Endothelial cell (in vitro differentiated cells): ENCODE results near the gene MFSD6. TPM values are rescaled to one million over a fixed set of nuclear protein-coding genes. Genes with fewer than 3 reads are reported as not detected.

ENCODE experiments used
- DNase-seq: peaks from one replicate; pipeline ENCODE4 v3.0.0; 2021; ENCODE audit warnings: low spot score
- H3K27ac Mint-ChIP-seq: one replicate; pipeline ENCODE4 v1.8.0; 2021; ENCODE audit warnings: mixed read lengths, inconsistent platforms; ENCODE audit not compliant: unreplicated experiment
- H3K27me3 Mint-ChIP-seq: one replicate; pipeline ENCODE4 v1.8.0; 2021; ENCODE audit warnings: mild to moderate bottlenecking, moderate library complexity, mixed read lengths, inconsistent platforms; ENCODE audit not compliant: unreplicated experiment
- H3K36me3 Mint-ChIP-seq: one replicate; pipeline ENCODE4 v1.8.0; 2021; ENCODE audit warnings: mild to moderate bottlenecking, low read depth, mixed read lengths, inconsistent platforms; ENCODE audit not compliant: unreplicated experiment
- H3K4me1 Mint-ChIP-seq: one replicate; pipeline ENCODE4 v1.8.0; 2021; ENCODE audit warnings: mild to moderate bottlenecking, mixed read lengths, inconsistent platforms; ENCODE audit not compliant: unreplicated experiment
- H3K4me3 Mint-ChIP-seq: one replicate; pipeline ENCODE4 v1.8.0; 2021; ENCODE audit warnings: mild to moderate bottlenecking, mixed read lengths, inconsistent platforms; ENCODE audit not compliant: unreplicated experiment
- H3K9me3 Mint-ChIP-seq: one replicate; pipeline ENCODE4 v1.8.0; 2021; ENCODE audit warnings: mixed read lengths, inconsistent platforms; ENCODE audit not compliant: unreplicated experiment
- total RNA-seq: library from RNA; stranded (reverse); fragmentation: NEBNext Ultra II Directional; extraction: Animal tissue kit (Norgen Biotek cat#: 25700); gene quantifications from one replicate; pipeline ENCODE4 v1.2.1, GENCODE V29; 2021; ENCODE audit not compliant: unreplicated experiment
- TF ChIP-seq, protein P1 (sequence below): fragments of 200-600 bp; sonication (generic); IDR thresholded peaks from one replicate; pipeline ENCODE4 v1.5.0; 2021; ENCODE audit warnings: antibody characterized with exemption; ENCODE audit not compliant: unreplicated experiment

MFSD6 gene
- total RNA-seq, 1 donor from 2014 or later, result 2.4 TPM

DNA sequence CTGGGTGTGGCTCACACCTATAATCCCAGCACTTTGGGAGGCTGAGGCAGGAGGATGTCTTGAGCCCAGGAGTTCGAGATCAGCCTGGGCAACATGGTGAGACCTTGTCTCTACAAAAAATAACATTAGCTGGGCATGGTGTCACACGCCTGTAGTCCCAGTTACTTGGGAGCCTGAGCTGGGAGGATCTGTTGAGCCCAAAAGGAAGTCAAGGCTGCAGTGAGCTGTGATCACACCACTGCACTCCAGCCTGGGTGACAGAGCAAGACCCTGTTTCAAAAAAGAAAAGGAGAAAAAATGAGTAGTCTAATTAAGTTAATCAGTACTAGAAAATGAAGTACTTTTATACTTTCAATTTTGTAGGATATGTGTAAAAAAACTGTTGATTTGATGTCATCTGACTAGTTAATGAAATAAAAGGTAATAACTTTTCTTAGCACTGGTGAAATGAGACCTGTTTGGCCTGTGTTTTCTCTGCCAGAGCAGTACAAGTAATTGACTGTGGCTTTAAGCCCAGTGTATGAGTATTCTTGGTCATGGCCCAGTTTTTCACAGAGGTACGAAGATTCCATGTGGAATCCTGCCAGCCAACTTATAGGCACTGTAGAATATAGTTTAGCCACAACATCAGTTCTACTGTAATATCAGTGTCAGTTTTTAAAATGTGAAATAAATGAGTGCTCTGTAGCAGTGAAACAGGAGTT lies 35.8 kb downstream of the MFSD6 start:
- H3K27me3 Mint-ChIP-seq, result peaks cover 2% of the 10 kb centered on the region

DNA sequence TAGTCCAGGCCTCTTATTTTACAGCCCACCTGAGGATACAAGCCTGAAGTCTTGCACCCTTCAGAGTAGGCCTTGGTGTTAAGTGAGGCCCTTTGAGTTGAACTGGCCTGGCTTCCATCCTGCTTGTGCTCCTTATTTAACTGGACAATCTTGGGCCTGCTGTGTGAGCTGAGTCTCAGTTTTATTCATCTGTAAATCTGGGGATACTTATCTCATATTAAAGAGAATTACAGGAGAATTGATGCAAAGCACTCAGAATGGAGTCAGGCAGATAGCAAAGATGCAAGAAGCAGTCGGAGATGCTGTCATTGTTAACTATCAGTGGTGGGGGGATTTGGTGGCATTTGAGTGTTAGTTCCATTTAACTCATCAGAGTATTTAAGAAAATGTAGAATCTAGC lies 36.8 kb downstream of the MFSD6 start:
- Mint-ChIP-seq H3K4me1 (no peaks in the 10 kb centered on the region), H3K27me3 (peaks cover 2% of the 10 kb centered on the region), H3K9me3 (no peaks in the 10 kb centered on the region), H3K4me3 (no peak overlapping the region), H3K27ac (no peak overlapping the region), H3K36me3 (no peaks in the 10 kb centered on the region)
- TF ChIP-seq, protein P1, sequence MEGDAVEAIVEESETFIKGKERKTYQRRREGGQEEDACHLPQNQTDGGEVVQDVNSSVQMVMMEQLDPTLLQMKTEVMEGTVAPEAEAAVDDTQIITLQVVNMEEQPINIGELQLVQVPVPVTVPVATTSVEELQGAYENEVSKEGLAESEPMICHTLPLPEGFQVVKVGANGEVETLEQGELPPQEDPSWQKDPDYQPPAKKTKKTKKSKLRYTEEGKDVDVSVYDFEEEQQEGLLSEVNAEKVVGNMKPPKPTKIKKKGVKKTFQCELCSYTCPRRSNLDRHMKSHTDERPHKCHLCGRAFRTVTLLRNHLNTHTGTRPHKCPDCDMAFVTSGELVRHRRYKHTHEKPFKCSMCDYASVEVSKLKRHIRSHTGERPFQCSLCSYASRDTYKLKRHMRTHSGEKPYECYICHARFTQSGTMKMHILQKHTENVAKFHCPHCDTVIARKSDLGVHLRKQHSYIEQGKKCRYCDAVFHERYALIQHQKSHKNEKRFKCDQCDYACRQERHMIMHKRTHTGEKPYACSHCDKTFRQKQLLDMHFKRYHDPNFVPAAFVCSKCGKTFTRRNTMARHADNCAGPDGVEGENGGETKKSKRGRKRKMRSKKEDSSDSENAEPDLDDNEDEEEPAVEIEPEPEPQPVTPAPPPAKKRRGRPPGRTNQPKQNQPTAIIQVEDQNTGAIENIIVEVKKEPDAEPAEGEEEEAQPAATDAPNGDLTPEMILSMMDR, result no peak
- DNase-seq, result no peak

More for the DNA sequence above, 35.8 kb downstream of the MFSD6 start:
- DNase-seq, result no peak
- H3K27ac Mint-ChIP-seq, result no peak overlapping the region
- no peak overlapping the region for H3K4me3 Mint-ChIP-seq
- no peaks in the 10 kb centered on the region for H3K36me3 Mint-ChIP-seq
- H3K9me3 Mint-ChIP-seq, result no peaks in the 10 kb centered on the region
- no peaks in the 10 kb centered on the region for H3K4me1 Mint-ChIP-seq
- TF ChIP-seq, protein P1, result no peak

DNA sequence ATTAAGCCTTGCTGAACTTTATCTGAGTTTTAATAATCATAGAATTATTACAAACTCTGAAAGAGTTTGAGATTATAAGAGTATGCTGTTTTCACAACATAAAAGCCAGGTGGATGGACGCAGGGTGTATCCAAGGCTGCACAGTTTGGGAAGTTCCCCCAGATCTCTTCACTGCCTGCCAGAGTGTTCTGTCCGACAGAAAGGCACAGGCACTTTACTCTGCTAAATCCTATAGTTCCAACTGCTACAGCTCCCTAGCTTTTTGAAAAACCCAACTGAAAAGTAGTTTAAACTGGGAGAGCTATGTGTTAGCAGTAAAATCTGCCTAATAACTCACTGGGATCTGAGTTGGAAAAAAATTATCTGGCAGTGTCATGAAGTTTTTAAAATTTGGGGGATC lies 38.0 kb downstream of the MFSD6 start:
- TF ChIP-seq, protein P1, result no peak
- no peaks in the 10 kb centered on the region for H3K36me3 Mint-ChIP-seq
- no peak overlapping the region for H3K4me3 Mint-ChIP-seq
- peaks cover 2% of the 10 kb centered on the region for H3K27me3 Mint-ChIP-seq
- H3K9me3 Mint-ChIP-seq, result no peaks in the 10 kb centered on the region
- DNase-seq, result no peak
- H3K27ac Mint-ChIP-seq, result no peak overlapping the region
- H3K4me1 Mint-ChIP-seq, result no peaks in the 10 kb centered on the region

DNA sequence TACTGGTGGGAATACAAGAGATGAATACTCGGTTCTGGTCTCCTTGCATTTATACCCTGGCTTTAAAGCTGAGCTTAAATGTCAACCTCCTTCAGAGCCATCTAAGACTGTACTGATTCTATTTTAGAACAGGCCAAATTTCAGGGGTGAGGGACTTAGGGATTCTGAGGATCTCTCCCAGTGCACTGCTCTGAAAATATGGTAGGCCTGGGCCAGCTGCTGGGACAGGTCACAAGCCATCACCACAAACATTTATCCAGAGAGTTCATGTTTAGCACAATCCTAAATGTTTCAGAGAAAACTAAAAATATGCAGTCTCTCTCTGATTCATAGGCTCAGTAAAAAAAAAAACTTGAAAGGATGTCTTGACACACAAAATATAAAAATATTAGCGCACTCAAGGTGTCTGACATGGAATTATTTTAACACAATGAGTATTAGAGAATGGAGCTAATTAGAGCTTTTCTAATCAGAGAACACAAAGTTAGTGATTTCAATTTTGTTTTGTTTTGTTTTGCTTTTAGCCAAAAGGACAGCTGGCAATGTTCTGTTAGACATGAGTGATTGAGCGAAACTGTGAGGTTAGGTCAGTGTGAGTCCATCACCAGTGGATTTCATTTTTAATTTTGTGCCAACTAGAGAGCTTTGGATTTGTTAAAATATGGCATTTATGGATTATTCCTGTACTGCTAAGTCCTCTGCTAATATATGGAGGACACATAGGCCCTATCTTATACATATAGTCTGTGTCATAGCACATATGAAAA lies 38.8 kb downstream of the MFSD6 start:
- H3K27ac Mint-ChIP-seq, result no peak overlapping the region
- no peaks in the 10 kb centered on the region for H3K27me3 Mint-ChIP-seq
- H3K36me3 Mint-ChIP-seq, result no peaks in the 10 kb centered on the region
- no peaks in the 10 kb centered on the region for H3K4me1 Mint-ChIP-seq
- no peak overlapping the region for H3K4me3 Mint-ChIP-seq
- no peak for DNase-seq
- H3K9me3 Mint-ChIP-seq, result no peaks in the 10 kb centered on the region
- TF ChIP-seq, protein P1, result no peak

DNA sequence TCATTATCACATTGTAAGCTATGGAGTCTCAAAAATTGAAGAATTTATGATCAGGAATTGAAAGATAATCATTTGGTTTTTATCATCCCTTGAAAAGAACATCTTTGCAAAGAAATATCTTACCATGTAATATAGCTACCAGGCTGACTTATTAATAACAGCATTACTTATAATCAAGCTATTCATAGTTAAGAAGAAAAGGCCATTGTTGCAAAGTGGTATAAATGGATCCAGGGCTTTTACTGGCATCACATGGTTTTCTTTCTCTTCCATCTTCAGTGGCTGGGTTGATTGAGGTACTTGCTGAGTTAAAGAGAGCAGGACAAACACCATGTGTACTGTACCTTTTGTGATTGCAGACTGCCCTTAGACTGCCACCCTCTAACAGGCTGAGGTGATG lies 39.6 kb downstream of the MFSD6 start:
- Mint-ChIP-seq H3K4me1 (no peaks in the 10 kb centered on the region), H3K27ac (no peak overlapping the region), H3K4me3 (no peak overlapping the region), H3K9me3 (no peaks in the 10 kb centered on the region), H3K36me3 (no peaks in the 10 kb centered on the region), H3K27me3 (no peaks in the 10 kb centered on the region)
- TF ChIP-seq, protein P1, result no peak
- no peak for DNase-seq
